ENCODE results near the gene S1PR4.
"Not testable (repeated sequence)": the region's sequence is repeated elsewhere in the genome, so short reads cannot be mapped to it uniquely, and the experiment has no call there.

The S1PR4 gene

GRCh38 chr19:3196064-3196932 lies 17.7 kb downstream of the S1PR4 start:
- DNase-seq: no peak

- no peak for DNase-seq
Measured at GRCh38 chr19:3196933-3197205, 18.3 kb downstream of the S1PR4 start.

- DNase-seq: no peak
Measured at GRCh38 chr19:3198901-3199700, 20.5 kb downstream of the S1PR4 start.

- DNase-seq: peak; percentile 7
Measured at GRCh38 chr19:3201072-3201700, 22.6 kb downstream of the S1PR4 start.

GRCh38 chr19:3201911-3202310 lies 23.3 kb downstream of the S1PR4 start:
- no peak for DNase-seq

- no peak for DNase-seq
Measured at GRCh38 chr19:3202346-3202745, 23.8 kb downstream of the S1PR4 start.

GRCh38 chr19:3202895-3203294 lies 24.3 kb downstream of the S1PR4 start:
- not testable (repeated sequence) for DNase-seq

- no peak for DNase-seq
Measured at GRCh38 chr19:3203805-3204645, 25.5 kb downstream of the S1PR4 start.

GRCh38 chr19:3204646-3205275 lies 26.2 kb downstream of the S1PR4 start:
- DNase-seq: no peak

- no peak for DNase-seq
Measured at GRCh38 chr19:3206216-3206953, 27.8 kb downstream of the S1PR4 start.

- no peak for DNase-seq
Measured at GRCh38 chr19:3207461-3208242, 29.1 kb downstream of the S1PR4 start.

GRCh38 chr19:3208317-3209207 lies 30.0 kb downstream of the S1PR4 start:
- no peak for DNase-seq

GRCh38 chr19:3210347-3211017 lies 31.9 kb downstream of the S1PR4 start:
- peak; percentile 56 for DNase-seq

- no peak for DNase-seq
Measured at GRCh38 chr19:3211191-3211590, 32.6 kb downstream of the S1PR4 start.

- DNase-seq: no peak
Measured at GRCh38 chr19:3213159-3213558, 34.6 kb downstream of the S1PR4 start.

GRCh38 chr19:3216874-3217273 lies 38.3 kb downstream of the S1PR4 start:
- DNase-seq: no peak

GRCh38 chr19:3220576-3220975 lies 42.0 kb downstream of the S1PR4 start:
- DNase-seq: no peak

GRCh38 chr19:3221576-3221975 lies 43.0 kb downstream of the S1PR4 start:
- not testable (repeated sequence) for DNase-seq

GRCh38 chr19:3222709-3223108 lies 44.1 kb downstream of the S1PR4 start:
- no peak for DNase-seq

All from inflammatory macrophage treated with lipopolysaccharide for 4 hours (primary cell).